ENCODE results near the gene ZNF439.

GRCh38 chr19:11813703-11814028, 34.9 kb upstream of the ZNF439 start:
- no peak for TF ChIP-seq CTCF (IDR thresholded peaks at IDR 0.05)
- TF ChIP-seq EP300 (IDR thresholded peaks at IDR 0.05), result no peak
